Activated naive CD4-positive, alpha-beta T cell treated with anti-CD3 and anti-CD28 coated beads, Interleukin-2, amount 10 ng/mL, durations not matched to agents 7 days and 5 days (primary cell): ENCODE data around the gene TRMT2B.
"Not testable (repeated sequence)": the region's sequence is repeated elsewhere in the genome, so short reads cannot be mapped to it uniquely, and the experiment has no call there.

Source experiments
- CTCF ChIA-PET: fragments of 350-600 bp; sonication (Branson Sonifier 250); formaldehyde crosslinking; loops from one replicate; lab custom pipeline; 2021; ENCODE audit warnings: antibody characterized with exemption; lab: Charles Lee
- DNase-seq: peaks from one replicate; pipeline ENCODE4 v3.0.0-alpha.2; 2020
- H3K27ac Mint-ChIP-seq: one replicate; pipeline ENCODE4 v1.8.0; 2021; ENCODE audit warnings: mild to moderate bottlenecking, moderate library complexity, mixed read lengths
- H3K27me3 Mint-ChIP-seq: one replicate; pipeline ENCODE4 v1.8.0; 2021; ENCODE audit warnings: mild to moderate bottlenecking, mixed read lengths
- H3K36me3 Mint-ChIP-seq: one replicate; pipeline ENCODE4 v1.8.0; 2021; ENCODE audit warnings: mixed read lengths
- H3K4me1 Mint-ChIP-seq: one replicate; pipeline ENCODE4 v1.8.0; 2021; ENCODE audit warnings: mixed read lengths
- H3K4me3 Mint-ChIP-seq: one replicate; pipeline ENCODE4 v1.8.0; 2021; ENCODE audit warnings: mild to moderate bottlenecking, moderate library complexity, mixed read lengths
- H3K9me3 Mint-ChIP-seq: one replicate; pipeline ENCODE4 v1.8.0; 2021; ENCODE audit warnings: mixed read lengths

Gene TRMT2B, protein sequence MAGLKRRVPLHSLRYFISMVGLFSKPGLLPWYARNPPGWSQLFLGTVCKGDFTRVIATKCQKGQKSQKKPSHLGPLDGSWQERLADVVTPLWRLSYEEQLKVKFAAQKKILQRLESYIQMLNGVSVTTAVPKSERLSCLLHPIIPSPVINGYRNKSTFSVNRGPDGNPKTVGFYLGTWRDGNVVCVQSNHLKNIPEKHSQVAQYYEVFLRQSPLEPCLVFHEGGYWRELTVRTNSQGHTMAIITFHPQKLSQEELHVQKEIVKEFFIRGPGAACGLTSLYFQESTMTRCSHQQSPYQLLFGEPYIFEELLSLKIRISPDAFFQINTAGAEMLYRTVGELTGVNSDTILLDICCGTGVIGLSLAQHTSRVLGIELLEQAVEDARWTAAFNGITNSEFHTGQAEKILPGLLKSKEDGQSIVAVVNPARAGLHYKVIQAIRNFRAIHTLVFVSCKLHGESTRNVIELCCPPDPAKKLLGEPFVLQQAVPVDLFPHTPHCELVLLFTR

DNA sequence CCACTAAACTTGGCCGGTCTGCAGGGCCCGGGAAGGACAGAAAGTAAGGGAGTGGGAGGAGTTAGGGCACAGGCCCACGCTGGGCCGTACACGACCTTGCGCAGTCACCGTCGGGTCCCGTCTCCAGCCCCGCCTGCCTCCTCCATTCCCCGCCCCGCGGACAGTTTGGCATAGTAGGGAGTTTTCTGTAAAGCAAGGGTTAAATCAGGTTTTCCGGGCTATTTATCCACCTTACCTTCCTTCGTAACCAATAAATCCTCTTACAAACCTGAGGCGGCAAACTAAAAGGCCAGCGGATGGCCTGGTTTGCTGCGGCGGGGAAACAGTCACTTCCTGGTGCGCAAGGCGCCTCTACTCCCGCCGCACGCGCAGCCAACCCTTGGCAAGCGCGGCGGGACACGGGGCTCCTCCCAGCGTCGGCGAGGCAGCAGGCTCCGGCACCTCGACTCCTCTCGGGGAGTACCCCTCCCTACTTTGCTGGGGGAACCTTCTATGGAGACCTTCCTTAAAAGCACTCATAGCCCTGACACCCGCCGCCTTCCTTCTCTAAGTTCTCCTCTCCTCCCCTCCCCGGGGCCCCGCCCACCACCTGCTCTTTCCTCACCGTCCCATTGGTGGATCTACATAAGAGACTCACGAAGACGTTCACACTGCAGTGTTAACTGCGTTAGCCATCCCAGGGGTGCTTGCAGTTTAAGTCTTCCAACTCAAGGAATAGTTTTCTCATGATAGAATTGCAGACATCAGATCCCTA, at the start of gene TRMT2B:
TRMT2B (minus strand) TSS at position 563 of the 754 bp plus-strand sequence. CDS start 9,822 bp downstream, outside the sequence.
- CTCF ChIA-PET = no interaction called here
- no peaks in the 10 kb centered on the region for H3K27me3 Mint-ChIP-seq
- peaks cover 29% of the 10 kb centered on the region for H3K4me1 Mint-ChIP-seq
- H3K4me3 Mint-ChIP-seq = peak within 1 kb of the TSS; percentile 87
- peak within 1 kb of the TSS; percentile 98 for H3K27ac Mint-ChIP-seq
- peaks cover 11% of the 10 kb centered on the region for H3K36me3 Mint-ChIP-seq
- no peaks in the 10 kb centered on the region for H3K9me3 Mint-ChIP-seq
- DNase-seq = peak; percentile 89

DNA sequence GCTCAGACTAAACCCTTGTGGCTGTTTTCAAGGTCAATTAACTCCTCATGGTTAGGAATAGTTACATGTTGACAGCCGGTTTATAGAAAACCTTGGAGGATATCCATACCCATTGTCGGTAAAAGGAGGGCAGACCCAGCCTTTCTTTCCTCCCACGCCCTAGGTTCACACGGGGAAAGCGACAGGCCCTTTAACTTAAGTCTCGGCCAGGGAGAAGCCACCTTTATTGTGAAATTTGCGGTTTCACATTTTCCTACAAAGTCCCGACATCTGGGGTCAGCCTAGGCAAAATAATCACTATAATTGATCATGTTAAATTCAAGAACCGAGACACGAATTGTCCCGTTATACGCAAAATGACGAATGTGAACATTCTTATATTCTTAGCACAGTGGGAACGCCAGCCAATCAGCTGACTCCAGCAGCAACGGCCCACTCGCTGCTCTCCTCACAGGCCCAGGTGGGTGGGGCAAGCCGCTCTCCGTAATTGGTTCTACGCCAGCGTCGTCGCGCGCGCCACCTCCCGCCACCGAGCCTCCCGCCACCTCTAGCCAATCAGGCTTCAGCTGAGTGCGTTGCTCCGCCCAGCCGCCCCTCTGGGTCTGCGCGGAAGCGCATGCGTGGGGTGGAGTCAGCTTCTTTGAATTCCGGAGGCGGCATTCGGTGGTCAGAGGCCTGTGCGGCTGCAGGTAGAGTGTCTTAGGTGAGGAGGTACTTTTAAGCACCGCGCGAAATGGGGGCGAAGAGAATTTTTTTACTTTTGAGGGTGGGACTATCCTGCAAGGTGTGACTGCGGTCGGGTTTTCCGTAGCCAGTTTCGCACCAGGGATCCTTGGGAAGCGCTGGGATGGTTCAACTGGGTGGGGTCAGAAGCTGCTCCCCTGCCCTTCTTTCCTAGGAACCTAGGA, 45.9 kb upstream of the TRMT2B start, which contains the start of gene CENPI:
CENPI (plus strand) TSS at position 659 of the 908 bp plus-strand sequence. CDS start 2,867 bp downstream, outside the sequence.
- Mint-ChIP-seq H3K27ac (peak within 1 kb of the TSS; percentile 90), H3K36me3 (peaks cover 22% of the 10 kb centered on the region), H3K4me3 (peak within 1 kb of the TSS; percentile 95), H3K27me3 (no peaks in the 10 kb centered on the region), H3K4me1 (peaks cover 42% of the 10 kb centered on the region), H3K9me3 (no peaks in the 10 kb centered on the region)
- CTCF ChIA-PET = no interaction called here
- DNase-seq = peak; percentile 95

DNA sequence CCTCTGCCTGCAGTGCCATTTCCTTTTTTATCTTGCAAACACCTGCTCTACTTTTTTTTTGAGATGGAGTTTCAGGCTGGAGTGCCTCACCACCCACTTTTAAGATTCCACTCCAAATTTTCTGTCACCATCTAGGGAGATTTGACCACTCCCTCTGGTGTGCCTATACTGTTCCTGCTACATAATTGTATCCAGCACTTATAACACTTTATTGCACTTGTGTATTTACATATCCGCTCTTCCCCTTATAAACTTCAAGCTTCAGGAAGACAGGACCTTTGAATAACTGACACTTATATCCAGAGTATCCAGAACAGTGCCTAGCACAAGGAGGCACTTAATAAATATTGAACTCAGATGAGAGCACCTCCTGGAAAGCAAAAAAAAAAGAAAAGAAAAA, 39.9 kb upstream of the TRMT2B start:
- Mint-ChIP-seq H3K36me3 (no peaks in the 10 kb centered on the region), H3K9me3 (no peaks in the 10 kb centered on the region)

DNA sequence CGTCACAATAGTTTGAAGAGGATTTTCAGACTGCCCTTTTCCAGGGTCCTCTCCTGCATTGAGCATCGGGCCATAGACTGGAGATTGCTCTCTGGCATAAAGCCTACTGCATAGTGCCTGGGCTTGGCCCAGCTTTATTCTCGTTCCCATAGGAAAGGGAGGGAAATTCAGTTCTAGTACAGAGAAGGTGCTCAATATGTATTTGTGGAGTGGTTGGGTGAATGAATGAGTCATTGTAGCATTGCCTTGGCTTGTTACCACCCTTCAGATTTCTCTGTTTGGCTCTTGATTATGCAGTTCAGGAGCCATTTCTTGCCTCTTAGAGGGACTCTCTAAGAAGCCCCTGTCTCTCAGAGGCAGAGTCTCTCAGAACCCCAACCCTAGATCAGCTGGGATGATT, 29.3 kb upstream of the TRMT2B start:
- DNase-seq = no peak
- CTCF ChIA-PET = no interaction called here
- no peaks in the 10 kb centered on the region for H3K36me3 Mint-ChIP-seq

More for the DNA sequence above, 39.9 kb upstream of the TRMT2B start:
- no peaks in the 10 kb centered on the region for H3K27me3 Mint-ChIP-seq
- DNase-seq = no peak
- CTCF ChIA-PET = no interaction called here
- no peak overlapping the region for H3K4me3 Mint-ChIP-seq
- peaks cover 4% of the 10 kb centered on the region for H3K4me1 Mint-ChIP-seq
- H3K27ac Mint-ChIP-seq = no peak overlapping the region

GRCh38 chrX:101080326-101081124, 28.6 kb upstream of the TRMT2B start:
- no peaks in the 10 kb centered on the region for H3K4me1 Mint-ChIP-seq
- CTCF ChIA-PET = no interaction called here

More for the DNA sequence above, 29.3 kb upstream of the TRMT2B start:
- no peaks in the 10 kb centered on the region for H3K9me3 Mint-ChIP-seq
- H3K4me1 Mint-ChIP-seq = no peaks in the 10 kb centered on the region
- peaks cover 35% of the 10 kb centered on the region for H3K27me3 Mint-ChIP-seq
- H3K27ac Mint-ChIP-seq = no peak overlapping the region
- H3K4me3 Mint-ChIP-seq = no peak overlapping the region

GRCh38 chrX:101079736-101080270, 27.9 kb upstream of the TRMT2B start:
- Mint-ChIP-seq H3K4me1 (no peaks in the 10 kb centered on the region), H3K9me3 (no peaks in the 10 kb centered on the region), H3K27me3 (peaks cover 34% of the 10 kb centered on the region), H3K4me3 (no peak overlapping the region), H3K36me3 (no peaks in the 10 kb centered on the region), H3K27ac (no peak overlapping the region)
- DNase-seq = no peak
- CTCF ChIA-PET = no interaction called here

More at GRCh38 chrX:101080326-101081124, 28.6 kb upstream of the TRMT2B start:
- no peak for DNase-seq
- H3K27ac Mint-ChIP-seq = no peak overlapping the region
- H3K36me3 Mint-ChIP-seq = no peaks in the 10 kb centered on the region
- no peak overlapping the region for H3K4me3 Mint-ChIP-seq
- peaks cover 35% of the 10 kb centered on the region for H3K27me3 Mint-ChIP-seq
- no peaks in the 10 kb centered on the region for H3K9me3 Mint-ChIP-seq

DNA sequence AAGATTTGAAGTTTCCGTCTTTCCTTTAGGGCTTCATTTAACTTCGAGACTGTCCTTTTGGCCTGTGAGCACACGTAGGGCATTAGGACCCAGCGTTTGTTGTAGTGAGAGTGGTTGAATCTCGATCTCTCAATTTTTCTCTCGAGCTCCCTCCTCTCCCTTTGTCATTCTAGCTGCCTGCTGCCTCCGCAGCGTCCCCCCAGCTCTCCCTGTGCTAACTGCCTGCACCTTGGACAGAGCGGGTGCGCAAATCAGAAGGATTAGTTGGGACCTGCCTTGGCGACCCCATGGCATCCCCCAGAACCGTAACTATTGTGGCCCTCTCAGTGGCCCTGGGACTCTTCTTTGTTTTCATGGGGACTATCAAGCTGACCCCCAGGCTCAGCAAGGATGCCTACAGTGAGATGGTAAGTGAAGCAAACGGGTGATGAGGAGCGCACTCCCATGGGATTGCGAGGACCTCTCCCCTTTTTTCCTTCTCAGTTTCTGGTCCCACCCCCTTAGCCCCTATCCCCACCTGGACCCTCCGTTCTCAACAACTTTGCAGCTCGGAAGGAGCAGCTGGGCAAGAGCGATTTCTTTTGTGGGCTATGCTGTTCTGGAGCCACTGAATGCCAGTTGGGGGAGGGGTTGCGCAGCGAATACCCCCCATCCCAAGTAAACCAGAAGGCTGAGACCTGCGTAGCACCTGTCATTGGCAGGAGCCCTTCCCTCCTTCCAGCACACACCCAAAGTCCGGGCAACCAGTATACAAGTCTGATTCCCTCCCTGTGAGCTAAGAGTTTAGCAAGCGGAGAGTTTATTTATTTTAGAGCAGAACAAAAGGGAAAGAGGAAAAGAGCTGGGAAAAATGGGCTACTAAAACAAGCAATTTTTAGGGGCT, 27.0 kb upstream of the TRMT2B start, which contains the start of gene TMEM35A:
TMEM35A (plus strand) TSS at position 164 of the 883 bp plus-strand sequence; CDS start at position 288, 124 bp downstream.
- DNase-seq = no peak
- Mint-ChIP-seq H3K27ac (no peak within 1 kb of the TSS), H3K4me1 (no peaks in the 10 kb centered on the region), H3K36me3 (no peaks in the 10 kb centered on the region), H3K9me3 (no peaks in the 10 kb centered on the region), H3K4me3 (no peak within 1 kb of the TSS), H3K27me3 (peaks cover 31% of the 10 kb centered on the region)
- CTCF ChIA-PET = no interaction called here

GRCh38 chrX:101071582-101071981, 19.7 kb upstream of the TRMT2B start:
- Mint-ChIP-seq H3K9me3 (no peaks in the 10 kb centered on the region), H3K4me1 (no peaks in the 10 kb centered on the region), H3K36me3 (no peaks in the 10 kb centered on the region), H3K27me3 (no peaks in the 10 kb centered on the region), H3K27ac (no peak overlapping the region), H3K4me3 (no peak overlapping the region)
- CTCF ChIA-PET = interaction anchor here (0.6 kb wide), 1 partner anchor 100 kb away, joined by 3 read pairs; no protein-coding TSS in a partner anchor
- no peak for DNase-seq

GRCh38 chrX:101062176-101062575, 10.3 kb upstream of the TRMT2B start:
- no peak overlapping the region for H3K27ac Mint-ChIP-seq
- H3K9me3 Mint-ChIP-seq = no peaks in the 10 kb centered on the region
- H3K4me3 Mint-ChIP-seq = no peak overlapping the region
- H3K27me3 Mint-ChIP-seq = no peaks in the 10 kb centered on the region
- peaks cover 2% of the 10 kb centered on the region for H3K4me1 Mint-ChIP-seq
- no peak for DNase-seq
- H3K36me3 Mint-ChIP-seq = no peaks in the 10 kb centered on the region
- CTCF ChIA-PET = no interaction called here

DNA sequence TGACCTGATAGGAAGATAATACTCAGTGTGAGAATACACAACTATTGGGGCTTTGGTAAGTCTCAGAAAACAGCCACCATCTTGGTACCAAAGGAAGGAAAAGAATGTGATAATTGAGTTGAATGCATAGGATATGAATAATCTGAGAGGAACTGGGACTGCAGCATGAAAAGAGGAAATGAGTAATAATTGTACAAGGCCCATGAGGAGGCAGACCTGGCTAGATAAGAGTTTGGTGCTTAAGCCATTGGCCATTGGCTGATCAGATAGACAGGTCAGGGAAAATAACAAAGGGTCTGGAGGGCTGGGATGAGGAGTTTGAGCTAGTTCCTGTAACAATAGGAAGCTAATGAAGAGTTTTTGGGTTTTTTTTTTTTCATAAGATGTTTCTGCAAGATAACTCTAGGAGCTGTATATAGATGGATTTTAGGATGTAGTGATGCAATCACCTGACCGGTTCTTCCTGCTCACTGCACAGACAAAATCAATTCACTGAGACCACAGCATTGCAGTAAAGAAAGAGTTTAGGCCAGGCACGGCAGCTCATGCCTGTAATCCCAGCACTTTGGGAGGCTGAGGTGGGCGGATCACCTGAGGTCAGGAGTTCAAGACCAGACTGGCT, 5.3 kb upstream of the TRMT2B start:
- CTCF ChIA-PET = interaction anchor here (0.7 kb wide), 1 partner anchor 240 kb away, joined by 5 read pairs; no protein-coding TSS in a partner anchor
- no peak overlapping the region for H3K4me3 Mint-ChIP-seq
- peaks cover 12% of the 10 kb centered on the region for H3K4me1 Mint-ChIP-seq
- H3K9me3 Mint-ChIP-seq = no peaks in the 10 kb centered on the region
- H3K27ac Mint-ChIP-seq = peak overlapping the region; percentile 5
- no peak for DNase-seq
- no peaks in the 10 kb centered on the region for H3K27me3 Mint-ChIP-seq
- H3K36me3 Mint-ChIP-seq = no peaks in the 10 kb centered on the region

- CTCF ChIA-PET, H3K9me3 Mint-ChIP-seq, H3K27ac Mint-ChIP-seq, DNase-seq, H3K27me3 Mint-ChIP-seq, H3K36me3 Mint-ChIP-seq, H3K4me3 Mint-ChIP-seq: not testable (repeated sequence)
- H3K4me1 Mint-ChIP-seq = peaks cover 15% of the 10 kb centered on the region
Measured at GRCh38 chrX:101056551-101056950, 4.6 kb upstream of the TRMT2B start.
